Testis (tissue), 5 donors: Measurements from ENCODE around the gene CPLX3. TPM values are rescaled to one million over a fixed set of nuclear protein-coding genes. Genes with fewer than 3 reads are reported as not detected.

ENCODE experiments used
- DNase-seq: peaks from one replicate; pipeline ENCODE4 v3.0.0-alpha.2; 2019
- H3K27ac ChIP-seq, 2 donors: fragments of 200-600 bp; sonication (generic); one replicate each; pipeline ENCODE4 v1.5.1; 2019
- H3K27me3 ChIP-seq: fragments of 200-600 bp; sonication (generic); one replicate; pipeline ENCODE4 v1.5.1; 2019
- H3K36me3 ChIP-seq: fragments of 200-600 bp; sonication (generic); one replicate; pipeline ENCODE4 v1.5.1; 2017; ENCODE audit warnings: low read depth; ENCODE audit errors: missing control alignments
- H3K4me1 ChIP-seq: fragments of 200-600 bp; sonication (generic); one replicate; pipeline ENCODE4 v1.5.1; 2019
- H3K4me3 ChIP-seq, 2 donors: fragments of 200-600 bp; sonication (generic); one replicate each; pipeline ENCODE4 v1.5.1; 2017 to 2019
- H3K9me3 ChIP-seq: fragments of 200-600 bp; sonication (generic); one replicate; pipeline ENCODE4 v1.5.1; 2017
- POLR2A ChIP-seq: fragments of 450-650 bp; IDR thresholded peaks from one replicate; pipeline ENCODE4 v1.6.1; 2017; ENCODE audit warnings: antibody characterized with exemption, mild to moderate bottlenecking, moderate library complexity
- WGBS, 2 donors: methylation state at CpG; one replicate each; pipeline ENCODE4 v1.1.5; 2018; 5-methylcytosine and 5-hydroxymethylcytosine counted together
- intact Hi-C: fragments of 100-400 bp; cut with DNase I; formaldehyde crosslinking; loops from one replicate; pipeline ENCODE4 v1.15.1; 2023; ENCODE audit warnings: low total_unique reads
- long read RNA-seq, 2 donors: transcript quantifications; one replicate each; lab custom pipeline, GENCODE V29; 2026
- polyA plus RNA-seq: library from polyadenylated mRNA; stranded (reverse); fragments of 350-450 nt; fragmentation: Illumina TruSeq; extraction: RNeasy Lipid Tissue Mini Kit (QIAGEN cat#74804); gene quantifications from one replicate; pipeline ENCODE4 v1.2.3, GENCODE V29; 2014; ENCODE audit warnings: low read depth, low replicate concordance; ENCODE audit not compliant: insufficient read depth
- total RNA-seq, 2 donors: library from RNA; depleted of rRNA; stranded (reverse); fragments of >200 nt; gene quantifications; one replicate each; pipeline ENCODE4 v1.2.3, GENCODE V29; 2016
- TF ChIP-seq, protein P1 (sequence below), 3 experiments: fragments of 450-650 bp in 2 of 3; fragments of 200-600 bp in 1 of 3; sonication (generic) in 1 of 3; IDR thresholded peaks; one replicate each; pipeline ENCODE4 v1.5.1; 2016 to 2019; ENCODE audit warnings: antibody characterized with exemption in 3 of 3, mild to moderate bottlenecking in 2 of 3, moderate library complexity in 1 of 3

The CPLX3 gene, protein sequence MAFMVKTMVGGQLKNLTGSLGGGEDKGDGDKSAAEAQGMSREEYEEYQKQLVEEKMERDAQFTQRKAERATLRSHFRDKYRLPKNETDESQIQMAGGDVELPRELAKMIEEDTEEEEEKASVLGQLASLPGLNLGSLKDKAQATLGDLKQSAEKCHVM
- total RNA-seq (1 to 10 TPM; 3.7 to 5.7 TPM), polyA plus RNA-seq (3.6 TPM)
- long read RNA-seq, donor 1 = 0 reads
- long read RNA-seq, donor 2 = 0 reads

DNA sequence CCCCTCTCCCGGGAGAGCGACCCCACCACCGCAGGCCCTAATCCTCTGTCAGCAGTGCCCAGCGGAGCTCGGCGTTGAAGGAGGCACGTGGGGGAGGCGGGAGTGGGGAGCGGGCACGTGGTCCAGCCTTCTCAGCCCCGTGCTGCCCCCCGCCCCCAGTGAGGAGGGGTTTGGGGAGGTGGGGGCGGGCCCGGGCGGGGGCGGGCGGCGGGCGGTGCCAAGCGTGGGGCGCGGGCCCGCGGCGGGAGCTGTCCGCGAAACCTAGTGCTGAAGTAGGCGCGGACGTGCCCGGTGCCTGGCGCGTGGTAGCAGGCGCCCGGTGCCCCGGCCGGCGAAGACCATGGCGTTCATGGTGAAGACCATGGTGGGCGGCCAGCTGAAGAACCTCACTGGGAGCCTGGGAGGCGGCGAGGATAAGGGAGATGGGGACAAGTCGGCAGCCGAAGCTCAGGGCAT lies at the start of gene CPLX3:
CPLX3 (plus strand) TSS at position 264 of the 456 bp plus-strand sequence; CDS start at position 341, 77 bp downstream.
- TF ChIP-seq, protein P1, sequence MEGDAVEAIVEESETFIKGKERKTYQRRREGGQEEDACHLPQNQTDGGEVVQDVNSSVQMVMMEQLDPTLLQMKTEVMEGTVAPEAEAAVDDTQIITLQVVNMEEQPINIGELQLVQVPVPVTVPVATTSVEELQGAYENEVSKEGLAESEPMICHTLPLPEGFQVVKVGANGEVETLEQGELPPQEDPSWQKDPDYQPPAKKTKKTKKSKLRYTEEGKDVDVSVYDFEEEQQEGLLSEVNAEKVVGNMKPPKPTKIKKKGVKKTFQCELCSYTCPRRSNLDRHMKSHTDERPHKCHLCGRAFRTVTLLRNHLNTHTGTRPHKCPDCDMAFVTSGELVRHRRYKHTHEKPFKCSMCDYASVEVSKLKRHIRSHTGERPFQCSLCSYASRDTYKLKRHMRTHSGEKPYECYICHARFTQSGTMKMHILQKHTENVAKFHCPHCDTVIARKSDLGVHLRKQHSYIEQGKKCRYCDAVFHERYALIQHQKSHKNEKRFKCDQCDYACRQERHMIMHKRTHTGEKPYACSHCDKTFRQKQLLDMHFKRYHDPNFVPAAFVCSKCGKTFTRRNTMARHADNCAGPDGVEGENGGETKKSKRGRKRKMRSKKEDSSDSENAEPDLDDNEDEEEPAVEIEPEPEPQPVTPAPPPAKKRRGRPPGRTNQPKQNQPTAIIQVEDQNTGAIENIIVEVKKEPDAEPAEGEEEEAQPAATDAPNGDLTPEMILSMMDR (IDR thresholded peaks at IDR 0.05) = no peak
- no peak for TF ChIP-seq POLR2A
- 4 to 7% methylated on average over 15 to 32 of the region's 44 CpGs for WGBS, 2 donors
- intact Hi-C loops = no loop called here
- no peaks in the 10 kb centered on the region for H3K4me1 ChIP-seq
- H3K27ac ChIP-seq = no peak within 1 kb of the TSS
- peak within 1 kb of the TSS in 1 of 2 donors; percentile 2 for H3K4me3 ChIP-seq
- no peaks in the 10 kb centered on the region for H3K36me3 ChIP-seq
- no peaks in the 10 kb centered on the region for H3K9me3 ChIP-seq
- H3K27me3 ChIP-seq = no peaks in the 10 kb centered on the region
- DNase-seq = peak; percentile 52

DNA sequence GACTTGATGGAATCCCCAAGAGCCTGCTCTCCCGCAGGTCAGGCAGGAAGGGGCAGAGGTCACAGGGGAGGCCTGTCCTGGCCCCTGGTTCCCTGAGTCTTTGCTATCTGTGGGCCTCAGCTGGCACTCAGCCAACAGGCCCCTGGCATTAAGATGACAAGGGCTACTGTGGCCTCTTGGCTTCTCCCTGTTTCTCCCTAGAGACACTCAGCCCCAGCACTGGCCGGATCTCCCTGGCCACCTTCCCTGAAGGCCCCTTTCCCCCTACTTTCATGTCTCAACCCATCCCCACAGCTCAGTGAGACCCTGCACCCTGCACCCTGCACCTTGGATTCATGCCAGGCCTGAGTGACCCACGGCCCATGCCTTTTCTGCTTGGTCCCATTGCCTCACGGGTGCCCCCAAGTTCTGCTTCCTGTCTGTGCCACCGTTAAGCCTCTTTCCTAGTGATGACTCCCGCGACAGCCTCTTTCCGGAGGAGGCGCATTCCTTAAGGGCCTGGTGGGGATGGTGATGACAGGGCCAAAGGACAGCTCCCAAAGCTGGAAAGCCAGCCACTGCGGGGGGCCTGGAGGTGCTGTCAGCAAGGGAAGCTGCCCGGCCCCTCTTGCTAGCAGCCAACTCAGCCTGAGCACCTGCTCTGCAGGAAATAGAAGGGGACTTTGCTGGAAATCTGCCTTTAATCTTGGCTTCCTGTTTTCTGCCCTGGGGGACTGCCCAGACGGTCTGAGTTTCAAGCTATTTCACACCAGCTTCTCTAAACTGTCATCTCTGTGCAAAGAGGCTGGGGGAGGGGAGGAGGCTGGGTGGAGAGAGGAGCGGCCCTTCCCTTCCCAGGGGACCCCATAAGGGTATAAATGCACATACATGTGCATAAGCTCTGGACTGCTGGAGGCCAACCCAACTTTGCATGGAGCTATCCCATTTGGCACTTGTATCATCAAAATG lies 49.3 kb upstream of the CPLX3 start:
- intact Hi-C loops = no loop called here
- no peak for TF ChIP-seq POLR2A
- TF ChIP-seq, protein P1 (IDR thresholded peaks at IDR 0.05) = no peak
- peak overlapping the region in 1 of 2 donors; percentile 24 for H3K27ac ChIP-seq
- peaks cover 31% of the 10 kb centered on the region for H3K4me1 ChIP-seq
- no peaks in the 10 kb centered on the region for H3K36me3 ChIP-seq
- WGBS, 2 donors = 49 to 56% methylated on average over 13 of the region's 13 CpGs
- no peak overlapping the region for H3K4me3 ChIP-seq
- no peaks in the 10 kb centered on the region for H3K9me3 ChIP-seq
- no peak for DNase-seq
- H3K27me3 ChIP-seq = no peaks in the 10 kb centered on the region

DNA sequence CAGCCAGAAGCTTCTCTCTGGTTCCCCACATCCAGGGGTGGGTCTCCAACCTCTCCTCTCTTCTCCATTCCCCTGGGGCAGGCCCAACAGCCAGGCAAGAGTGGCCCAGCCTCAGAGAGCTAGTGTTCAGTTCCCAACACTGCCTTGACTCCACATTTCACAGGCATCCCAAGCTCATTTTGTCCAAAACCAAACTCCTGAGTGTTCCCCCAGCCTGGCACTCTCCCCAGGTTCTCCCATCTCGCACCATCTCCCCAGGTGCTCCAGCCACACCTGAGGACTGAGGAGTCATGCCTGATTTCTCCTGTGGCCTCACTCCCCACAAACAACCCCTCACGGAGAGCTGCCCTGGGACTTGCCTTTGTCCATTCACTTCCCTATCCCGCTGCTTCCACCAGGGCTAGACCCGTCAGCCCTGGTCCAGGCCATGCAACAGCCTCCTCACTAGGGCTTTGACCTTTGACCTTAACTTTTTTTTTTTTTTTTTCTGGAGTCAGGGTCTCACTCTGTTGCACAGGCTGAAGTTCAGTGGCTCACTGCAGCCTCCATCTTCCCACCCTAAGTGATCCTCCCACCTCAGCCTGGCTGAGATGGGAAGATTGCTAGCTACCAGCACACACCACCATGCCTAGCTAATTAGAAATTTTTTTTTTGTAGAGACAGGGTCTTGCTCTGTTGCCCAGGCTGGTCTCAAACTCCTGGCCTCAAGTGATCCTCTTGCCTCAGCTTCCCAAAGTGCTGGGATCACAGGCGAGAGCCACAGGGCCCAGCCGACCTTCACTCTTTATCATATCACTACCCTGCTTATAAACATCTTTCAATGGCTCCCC lies 48.4 kb upstream of the CPLX3 start:
- DNase-seq = no peak
- Histone ChIP-seq H3K36me3 (no peaks in the 10 kb centered on the region), H3K4me1 (peaks cover 36% of the 10 kb centered on the region), H3K27me3 (no peaks in the 10 kb centered on the region), H3K9me3 (no peaks in the 10 kb centered on the region), H3K4me3 (no peak overlapping the region), H3K27ac (peak overlapping the region in 1 of 2 donors; percentile 60)
- TF ChIP-seq POLR2A = no peak
- TF ChIP-seq, protein P1 (IDR thresholded peaks at IDR 0.05) = no peak
- WGBS, 2 donors = 83 to 87% methylated on average over 6 of the region's 6 CpGs
- intact Hi-C loops = no loop called here

DNA sequence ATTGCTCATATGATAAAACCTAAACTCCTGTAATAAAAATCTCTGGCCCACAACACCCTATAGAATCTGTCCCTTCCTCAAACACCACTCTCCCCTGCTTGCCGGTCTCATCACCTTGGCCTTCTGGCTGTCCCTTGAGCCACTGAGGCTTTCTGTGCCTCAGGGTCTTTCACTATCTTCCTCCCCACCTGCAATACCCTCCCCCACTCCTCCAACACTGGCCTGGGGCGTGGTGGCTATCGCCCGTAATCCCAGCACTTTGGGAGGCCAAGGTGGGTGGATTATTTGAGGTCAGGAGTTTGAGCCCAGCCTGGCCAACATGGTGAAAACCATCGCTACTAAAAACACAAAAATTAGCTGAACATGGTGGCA lies 47.8 kb upstream of the CPLX3 start:
- no peak overlapping the region for H3K4me3 ChIP-seq
- peaks cover 42% of the 10 kb centered on the region for H3K4me1 ChIP-seq
- WGBS, 2 donors = 82 to 84% methylated on average over 5 of the region's 5 CpGs
- H3K36me3 ChIP-seq = no peaks in the 10 kb centered on the region
- intact Hi-C loops = no loop called here
- no peaks in the 10 kb centered on the region for H3K9me3 ChIP-seq
- TF ChIP-seq, protein P1 (IDR thresholded peaks at IDR 0.05) = no peak
- no peak for TF ChIP-seq POLR2A
- no peaks in the 10 kb centered on the region for H3K27me3 ChIP-seq
- H3K27ac ChIP-seq = peak overlapping the region in 1 of 2 donors; percentile 60
- DNase-seq = no peak
